Endothelial cell of umbilical vein (primary cell): ENCODE data around the gene ABLIM1. TPM values are rescaled to one million over a fixed set of nuclear protein-coding genes. Genes with fewer than 3 reads are reported as not detected.

Experiments
- BruUV-seq: library from RNA; stranded (reverse); fragments of 400-500 nt; replicated peaks from 2 replicates; lab custom pipeline; 2021; lab: Mats Ljungman, UMichigan
- CTCF ChIA-PET: fragments of 300-600, 350-600 bp; sonication (Branson Sonifier 250); formaldehyde crosslinking; loops from one replicate; lab custom pipeline; 2021; ENCODE audit warnings: antibody characterized with exemption, inconsistent platforms; lab: Charles Lee
- POLR2A ChIA-PET: fragments of 300-600, 350-600 bp; sonication (Branson Sonifier 250); formaldehyde crosslinking; loops from one replicate; lab custom pipeline; 2021; ENCODE audit warnings: antibody characterized with exemption, inconsistent platforms; lab: Charles Lee
- DNase-seq: peaks from one replicate; pipeline ENCODE4 v3.0.0-alpha.2; 2011; ENCODE audit warnings: low read depth, low spot score
- FAIRE-seq: peaks from 2 replicates; lab custom pipeline; 2011; peaks lifted over from hg19 to GRCh38; lab: Jason Lieb, UNC
- H2AFZ ChIP-seq: 2 replicates; pipeline ENCODE4 v1.6.0; 2012; ENCODE audit warnings: low read depth, low read length, control low read depth, inconsistent platforms
- H3K27ac ChIP-seq: 2 replicates; pipeline ENCODE4 v1.5.1; 2011; ENCODE audit warnings: low read depth, mild to moderate bottlenecking, control low read depth, low read length, moderate library complexity; ENCODE audit not compliant: insufficient read depth
- H3K27me3 ChIP-seq, 2 experiments: 2 replicates each; pipeline versions ENCODE4 v1.6.0 to v1.6.1; 2011; ENCODE audit warnings: low read length in 2 of 2, mixed read lengths in 1 of 2; ENCODE audit not compliant: control insufficient read depth in 2 of 2, insufficient read depth in 2 of 2
- H3K36me3 ChIP-seq, 2 experiments: 2 replicates in 1 of 2; 3 replicates in 1 of 2; pipeline ENCODE4 v1.5.1; 2011; ENCODE audit warnings: low read length in 2 of 2, mild to moderate bottlenecking in 1 of 2, moderate library complexity in 1 of 2; ENCODE audit not compliant: control insufficient read depth in 2 of 2, insufficient read depth in 2 of 2; ENCODE audit errors: extremely low read depth in 1 of 2
- H3K4me1 ChIP-seq: 3 replicates; pipeline ENCODE4 v1.5.1; 2011; ENCODE audit warnings: mild to moderate bottlenecking, low read length; ENCODE audit not compliant: control insufficient read depth, insufficient read depth; ENCODE audit errors: extremely low read depth
- H3K4me2 ChIP-seq: 2 replicates; pipeline ENCODE4 v1.6.1; 2011; ENCODE audit warnings: low read length, control low read depth, mixed read lengths; ENCODE audit not compliant: insufficient read depth
- H3K4me3 ChIP-seq, 3 experiments: fragments of 200-600 bp in 1 of 3; sonication (generic), shearing (Covaris generic) in 1 of 3; replicated peaks in 1 of 3; 2 replicates each; pipeline ENCODE4 v1.5.1; 2011 to 2016; ENCODE audit warnings: control low read depth in 3 of 3, low read length in 3 of 3, mild to moderate bottlenecking in 2 of 3, inconsistent platforms in 1 of 3, low read depth in 1 of 3, moderate library complexity in 1 of 3; ENCODE audit not compliant: insufficient read depth in 1 of 3
- H3K79me2 ChIP-seq: 2 replicates; pipeline ENCODE4 v1.6.0; 2012; ENCODE audit warnings: low read length, inconsistent platforms; ENCODE audit not compliant: control insufficient read depth, insufficient read depth
- H3K9ac ChIP-seq: replicated peaks from 2 replicates; pipeline ENCODE3; 2011; ENCODE audit warnings: low read length, control low read depth; ENCODE audit not compliant: insufficient read depth; ENCODE audit errors: extremely low read depth
- H3K9me1 ChIP-seq: replicated peaks from 3 replicates; pipeline ENCODE4 v1.6.0; 2011; ENCODE audit warnings: mild to moderate bottlenecking, low read length; ENCODE audit not compliant: control insufficient read depth, insufficient read depth; ENCODE audit errors: extremely low read depth
- H3K9me3 ChIP-seq: replicated peaks from 2 replicates; pipeline ENCODE4 v1.5.1; 2012; ENCODE audit warnings: low read length, inconsistent platforms; ENCODE audit not compliant: control insufficient read depth, insufficient read depth
- H4K20me1 ChIP-seq: replicated peaks from 2 replicates; pipeline ENCODE3; 2011; ENCODE audit warnings: mild to moderate bottlenecking, low read length; ENCODE audit not compliant: control insufficient read depth, insufficient read depth; ENCODE audit errors: extremely low read depth
- EZH2 ChIP-seq: IDR thresholded peaks from 2 replicates; pipeline ENCODE4 v1.6.1; 2012; ENCODE audit warnings: borderline replicate concordance, low read depth, mild to moderate bottlenecking, moderate library complexity, low read length, inconsistent platforms; ENCODE audit not compliant: severe bottlenecking
- FOS ChIP-seq: IDR thresholded peaks from 2 replicates; pipeline ENCODE4 v1.6.1; 2011; ENCODE audit warnings: mild to moderate bottlenecking, low read length, moderate library complexity, borderline replicate concordance; ENCODE audit not compliant: insufficient read depth
- GATA2 ChIP-seq: IDR thresholded peaks from 2 replicates; pipeline ENCODE4 v1.7.0; 2011; ENCODE audit warnings: low read depth, mild to moderate bottlenecking, moderate library complexity, mixed read lengths, low read length; ENCODE audit not compliant: insufficient read length, insufficient read depth
- MYC ChIP-seq: IDR thresholded peaks from one replicate; pipeline ENCODE4 v1.6.1; 2011; ENCODE audit warnings: mild to moderate bottlenecking, low read depth, low read length
- POLR2A ChIP-seq: IDR thresholded peaks from 2 replicates; pipeline ENCODE4 v1.6.1; 2012; ENCODE audit warnings: low read depth, mild to moderate bottlenecking, control low read depth, low read length
- POLR2AphosphoS5 ChIP-seq: IDR thresholded peaks from 2 replicates; pipeline ENCODE4 v1.6.1; 2012; ENCODE audit warnings: low read depth, mild to moderate bottlenecking, control low read depth, low read length, moderate library complexity; ENCODE audit not compliant: insufficient read depth
- dilution Hi-C: fragments of 300-500 bp; cut with MboI; formaldehyde crosslinking; loops from one replicate; pipeline ENCODE4 v1.15.0; 2019; ENCODE audit warnings: low sequenced_read_pairs; ENCODE audit not compliant: extremely low pct_ligation_motif_present
- intact Hi-C: fragments of 100-400 bp; cut with micrococcal nuclease; formaldehyde crosslinking; loops from one replicate; pipeline ENCODE4 v1.10.0; 2022
- polyA plus RNA-seq, 4 experiments: library from polyadenylated mRNA; depleted of rRNA in 3 of 4; stranded (reverse) in 3 of 4; unstranded in 1 of 4; fragments of >200 nt; gene quantifications; 2 replicates each; pipeline versions ENCODE4 v1.2.1 to v1.2.3, GENCODE V29; 2011 to 2012; ENCODE audit warnings: missing spikeins in 1 of 4
- total RNA-seq: library from RNA; stranded (reverse); gene quantifications from 2 replicates; pipeline ENCODE4 v1.2.3, GENCODE V29; 2021
- TF ChIP-seq, protein P1 (sequence below): IDR thresholded peaks from 2 replicates; pipeline ENCODE4 v1.6.1; 2011; ENCODE audit not compliant: insufficient read depth, insufficient read length

Gene ABLIM1
- total and polyA plus RNA-seq, 2 donors (not counting 3 experiments of a cell fraction or from before 2014, with no cell fraction given), result 128 to 235 TPM

DNA sequence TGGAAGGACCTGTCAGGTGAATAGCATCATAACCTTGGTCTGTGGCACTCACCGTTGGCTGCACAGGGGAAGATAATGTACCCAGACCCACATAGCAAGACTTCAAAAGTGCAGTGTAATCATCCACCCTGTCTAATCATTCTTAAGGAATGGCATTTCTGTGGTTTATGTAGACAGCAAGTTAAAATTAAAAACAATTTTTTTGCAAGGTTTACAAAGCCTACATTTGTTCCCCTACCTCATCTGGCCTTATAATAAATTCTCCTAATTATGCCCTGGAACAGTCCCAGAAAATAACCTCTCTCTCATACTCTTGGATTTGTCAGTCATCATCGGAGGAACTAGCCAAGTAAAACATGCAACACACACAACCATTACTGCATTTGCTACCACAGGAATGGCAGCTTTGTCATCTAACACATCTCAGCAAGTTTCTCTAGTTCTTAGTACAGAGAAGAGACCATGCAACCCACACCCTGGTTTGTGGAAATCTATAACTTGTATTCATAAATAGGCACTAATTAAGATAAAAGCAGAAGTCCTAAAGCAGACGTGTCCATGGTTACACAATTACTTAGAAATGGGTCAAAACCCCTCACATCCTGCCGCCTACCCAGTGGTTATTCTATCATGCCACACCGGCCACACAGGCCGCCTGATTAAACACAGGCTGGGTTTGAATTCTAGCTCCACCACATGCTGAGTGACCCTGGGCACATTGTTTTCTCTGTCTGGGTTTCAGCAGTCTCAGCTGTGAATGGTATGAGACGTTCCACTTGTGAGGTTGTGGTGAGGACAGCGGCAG lies 19.1 kb downstream of the ABLIM1 start:
- DNase-seq (peak; percentile 85), FAIRE-seq (no peak)
- TF ChIP-seq GATA2 (no peak), MYC (no peak), FOS (no peak), EZH2 (no peak)
- Histone ChIP-seq H3K4me1 (peaks cover 12% of the 10 kb centered on the region), H3K9ac (no peak overlapping the region), H3K4me3 (no peak overlapping the region), H3K9me1 (no peaks in the 10 kb centered on the region), H3K9me3 (no peaks in the 10 kb centered on the region), H3K36me3 (no peaks in the 10 kb centered on the region), H4K20me1 (no peaks in the 10 kb centered on the region), H3K79me2 (no peaks in the 10 kb centered on the region), H3K27me3 (no peaks in the 10 kb centered on the region), H3K4me2 (no peak overlapping the region), H3K27ac (no peak overlapping the region), H2AFZ (no peak overlapping the region)
- dilution Hi-C loops, result no loop called here
- no TSS peak for BruUV-seq
- POLR2A ChIA-PET, result no interaction called here
- intact Hi-C loops, result no loop called here
- CTCF ChIA-PET, result interaction anchor here (1.1 kb wide), 1 partner anchor 9 kb away, joined by 3 read pairs; no protein-coding TSS in a partner anchor

DNA sequence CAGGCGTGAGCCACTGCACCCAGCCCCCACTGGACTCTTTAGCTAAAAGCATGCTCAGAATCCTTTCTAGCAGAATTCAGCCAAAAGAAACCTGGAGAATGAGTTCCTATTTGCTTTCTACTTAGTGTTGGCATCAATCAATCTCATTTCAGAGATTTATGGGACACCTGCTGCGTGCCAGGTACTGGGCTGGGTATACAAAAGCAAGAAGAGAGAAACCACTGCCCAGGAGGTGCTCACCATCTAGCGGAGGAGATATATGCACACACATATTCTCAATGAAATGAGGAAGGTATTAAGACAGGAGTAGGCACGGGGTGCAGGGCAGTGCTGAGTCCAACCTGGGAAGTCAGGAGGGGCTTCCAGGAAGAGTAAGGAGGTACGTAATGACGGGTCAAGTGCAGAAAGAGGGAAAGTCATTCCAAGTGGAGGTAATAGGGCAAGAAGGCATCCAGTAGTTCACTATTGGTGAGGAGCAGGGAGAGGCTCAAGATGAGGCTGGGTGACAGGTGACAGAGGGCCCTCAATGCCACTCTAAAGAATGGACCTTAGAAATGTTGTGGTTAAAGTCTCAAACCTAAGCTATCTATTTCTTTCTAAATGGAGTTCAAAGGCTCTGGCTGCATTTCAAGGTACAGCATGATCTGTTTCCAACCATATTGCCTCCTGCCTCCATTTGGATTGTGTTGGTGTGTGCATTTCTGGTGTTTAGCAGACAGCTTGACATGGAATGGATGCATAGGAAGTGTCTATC lies 22.1 kb downstream of the ABLIM1 start:
- BruUV-seq, result no TSS peak
- FAIRE-seq, result no peak

More for the DNA sequence above, 22.1 kb downstream of the ABLIM1 start:
- Histone ChIP-seq H3K4me2 (no peak overlapping the region), H4K20me1 (no peaks in the 10 kb centered on the region), H3K9me3 (no peaks in the 10 kb centered on the region), H3K79me2 (no peaks in the 10 kb centered on the region), H3K9me1 (no peaks in the 10 kb centered on the region), H3K9ac (no peak overlapping the region), H3K36me3 (no peaks in the 10 kb centered on the region), H3K27me3 (no peaks in the 10 kb centered on the region), H2AFZ (no peak overlapping the region), H3K27ac (no peak overlapping the region), H3K4me3 (no peak overlapping the region), H3K4me1 (peaks cover 39% of the 10 kb centered on the region)
- ChIA-PET POLR2A (no interaction called here), CTCF (interaction anchor here (1.0 kb wide), 1 partner anchor 13 kb away, joined by 4 read pairs; no protein-coding TSS in a partner anchor)
- TF ChIP-seq POLR2AphosphoS5, result no peak
- no peak for TF ChIP-seq POLR2A
- no peak for TF ChIP-seq MYC
- TF ChIP-seq, protein P1, sequence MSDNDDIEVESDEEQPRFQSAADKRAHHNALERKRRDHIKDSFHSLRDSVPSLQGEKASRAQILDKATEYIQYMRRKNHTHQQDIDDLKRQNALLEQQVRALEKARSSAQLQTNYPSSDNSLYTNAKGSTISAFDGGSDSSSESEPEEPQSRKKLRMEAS, result no peak
- no peak for TF ChIP-seq EZH2
- no peak for TF ChIP-seq FOS
- TF ChIP-seq GATA2, result no peak
- dilution Hi-C loops (no loop called here), intact Hi-C loops (no loop called here)
- DNase-seq, result no peak
